Neural crest cell (in vitro differentiated cells): Measurements from ENCODE around the gene MEI4. TPM values are rescaled to one million over a fixed set of nuclear protein-coding genes. Genes with fewer than 3 reads are reported as not detected.

Experiments used
- DNase-seq: peaks from one replicate; pipeline ENCODE4 v3.0.0; 2021; ENCODE audit warnings: low read depth, mixed read lengths, low spot score
- H3K27ac Mint-ChIP-seq: one replicate; pipeline ENCODE4 v1.8.0; 2021; ENCODE audit warnings: mild to moderate bottlenecking, mixed read lengths; ENCODE audit not compliant: unreplicated experiment
- H3K27me3 Mint-ChIP-seq: 2 replicates; pipeline ENCODE4 v1.8.0; 2021; ENCODE audit warnings: low read depth, mild to moderate bottlenecking, mixed read lengths
- H3K36me3 Mint-ChIP-seq: 2 replicates; pipeline ENCODE4 v1.8.0; 2021; ENCODE audit warnings: low read depth, mild to moderate bottlenecking, mixed read lengths
- H3K4me1 Mint-ChIP-seq: 2 replicates; pipeline ENCODE4 v1.8.0; 2021; ENCODE audit warnings: mixed read lengths
- H3K4me3 Mint-ChIP-seq: one replicate; pipeline ENCODE4 v1.8.0; 2021; ENCODE audit warnings: mild to moderate bottlenecking, mixed read lengths
- H3K9me3 Mint-ChIP-seq: 2 replicates; pipeline ENCODE4 v1.8.0; 2021; ENCODE audit warnings: mixed read lengths
- total RNA-seq: library from RNA; stranded (reverse); gene quantifications from 2 replicates; pipeline ENCODE4 v1.2.1, GENCODE V29; 2021
- TF ChIP-seq, protein P1 (sequence below): fragments of 200-600 bp; sonication (generic); conservative IDR thresholded peaks from 2 replicates; pipeline ENCODE4 v1.5.0; 2021; ENCODE audit warnings: antibody characterized with exemption, mild to moderate bottlenecking

MEI4 gene
- total RNA-seq, 1 donor from 2014 or later: 0.44 TPM

- H3K36me3 Mint-ChIP-seq: peaks cover 5% of the 10 kb centered on the region
- H3K9me3 Mint-ChIP-seq: peaks cover 14% of the 10 kb centered on the region
- no peak overlapping the region for H3K27ac Mint-ChIP-seq
- H3K4me3 Mint-ChIP-seq: no peak overlapping the region
- no peaks in the 10 kb centered on the region for H3K27me3 Mint-ChIP-seq
- peaks cover 17% of the 10 kb centered on the region for H3K4me1 Mint-ChIP-seq
- TF ChIP-seq, protein P1, sequence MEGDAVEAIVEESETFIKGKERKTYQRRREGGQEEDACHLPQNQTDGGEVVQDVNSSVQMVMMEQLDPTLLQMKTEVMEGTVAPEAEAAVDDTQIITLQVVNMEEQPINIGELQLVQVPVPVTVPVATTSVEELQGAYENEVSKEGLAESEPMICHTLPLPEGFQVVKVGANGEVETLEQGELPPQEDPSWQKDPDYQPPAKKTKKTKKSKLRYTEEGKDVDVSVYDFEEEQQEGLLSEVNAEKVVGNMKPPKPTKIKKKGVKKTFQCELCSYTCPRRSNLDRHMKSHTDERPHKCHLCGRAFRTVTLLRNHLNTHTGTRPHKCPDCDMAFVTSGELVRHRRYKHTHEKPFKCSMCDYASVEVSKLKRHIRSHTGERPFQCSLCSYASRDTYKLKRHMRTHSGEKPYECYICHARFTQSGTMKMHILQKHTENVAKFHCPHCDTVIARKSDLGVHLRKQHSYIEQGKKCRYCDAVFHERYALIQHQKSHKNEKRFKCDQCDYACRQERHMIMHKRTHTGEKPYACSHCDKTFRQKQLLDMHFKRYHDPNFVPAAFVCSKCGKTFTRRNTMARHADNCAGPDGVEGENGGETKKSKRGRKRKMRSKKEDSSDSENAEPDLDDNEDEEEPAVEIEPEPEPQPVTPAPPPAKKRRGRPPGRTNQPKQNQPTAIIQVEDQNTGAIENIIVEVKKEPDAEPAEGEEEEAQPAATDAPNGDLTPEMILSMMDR: no peak
- no peak for DNase-seq
Measured at GRCh38 chr6:77778527-77778926, 125.7 kb downstream of the MEI4 start.

DNA sequence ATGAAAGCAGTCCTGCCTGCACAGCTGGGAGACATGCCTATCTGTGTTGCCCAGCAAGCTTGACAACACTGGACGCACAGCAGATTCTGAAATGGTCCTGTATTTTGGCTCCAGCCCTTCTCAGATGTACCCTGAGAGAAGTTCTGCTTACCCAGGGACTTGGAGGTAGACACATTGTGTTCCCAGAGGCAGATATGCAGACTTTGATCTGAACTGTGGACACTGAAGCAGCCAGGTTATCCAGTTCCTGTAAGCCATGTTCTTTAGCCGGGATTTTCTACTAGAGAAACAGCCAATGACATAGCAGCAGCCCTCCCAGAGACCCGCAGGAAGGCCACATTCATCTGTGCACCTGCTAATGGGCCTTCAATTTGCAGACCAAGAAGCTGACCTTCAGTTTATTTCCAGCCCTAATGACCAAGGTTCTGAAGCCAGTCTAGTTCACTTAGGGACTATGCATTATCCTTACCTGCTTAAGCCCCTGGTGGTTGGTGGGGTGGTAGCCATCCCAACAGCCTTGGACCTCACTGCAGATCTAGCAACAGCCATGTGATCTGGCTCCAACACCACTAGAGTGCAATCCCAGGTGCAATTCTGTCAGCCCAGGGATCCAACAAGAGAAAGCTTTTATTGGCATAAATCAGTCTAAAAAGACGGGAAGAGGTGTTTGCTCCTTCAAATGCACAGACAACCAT is 134.2 kb downstream of the MEI4 start:
- TF ChIP-seq, protein P1: no peak
- peaks cover 21% of the 10 kb centered on the region for H3K4me1 Mint-ChIP-seq
- no peak for DNase-seq
- H3K36me3 Mint-ChIP-seq: peaks cover 4% of the 10 kb centered on the region
- H3K27ac Mint-ChIP-seq: no peak overlapping the region
- no peak overlapping the region for H3K4me3 Mint-ChIP-seq
- H3K9me3 Mint-ChIP-seq: peaks cover 4% of the 10 kb centered on the region
- H3K27me3 Mint-ChIP-seq: no peaks in the 10 kb centered on the region

DNA sequence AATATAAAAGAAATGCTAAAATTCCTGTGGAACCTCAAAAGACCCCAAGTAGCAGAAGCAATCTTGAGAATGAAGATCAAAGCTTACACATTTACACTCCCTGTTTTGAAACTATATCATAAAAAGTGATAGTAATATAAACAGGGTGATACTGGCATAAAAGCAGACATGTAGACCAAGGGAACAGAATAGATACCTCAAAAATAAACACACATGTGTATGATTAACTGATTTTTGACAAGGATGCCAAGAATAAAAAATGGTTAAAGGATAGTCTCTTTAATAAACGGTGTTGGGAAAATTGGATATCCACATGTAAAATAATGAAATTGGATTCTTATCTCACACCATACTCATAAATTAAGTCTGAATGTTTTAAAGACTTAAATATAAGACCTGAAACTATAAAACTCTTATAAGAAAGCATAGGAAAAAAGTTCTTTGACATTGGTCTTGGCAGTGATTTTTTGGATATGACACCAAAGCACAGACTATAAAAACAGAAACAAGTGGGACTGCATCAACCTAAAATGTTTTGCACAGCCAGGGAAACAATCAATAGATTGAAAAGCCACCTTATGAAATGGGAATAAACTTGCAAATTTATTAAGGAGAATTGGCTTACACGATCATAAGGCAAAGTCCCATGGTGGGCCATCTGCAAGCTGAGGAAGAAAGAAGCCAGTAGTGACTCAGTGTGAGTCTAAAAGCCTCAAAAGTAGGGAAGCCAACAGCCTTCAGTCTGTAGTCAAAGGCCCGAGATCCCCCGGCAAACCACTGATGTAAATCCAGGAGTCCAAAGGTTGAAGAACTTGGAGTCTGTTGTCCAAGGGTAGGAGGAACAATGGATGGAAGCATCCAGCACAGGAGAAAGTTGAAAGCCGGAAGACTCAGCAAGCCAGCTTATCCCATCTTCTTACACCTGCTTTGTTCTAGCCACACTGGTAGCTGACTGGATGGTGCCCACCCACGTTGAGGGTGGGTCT is 144.3 kb downstream of the MEI4 start:
- Mint-ChIP-seq H3K9me3 (peaks cover 10% of the 10 kb centered on the region), H3K27ac (no peak overlapping the region), H3K27me3 (no peaks in the 10 kb centered on the region), H3K36me3 (peaks cover 12% of the 10 kb centered on the region), H3K4me1 (no peaks in the 10 kb centered on the region), H3K4me3 (no peak overlapping the region)
- no peak for DNase-seq
- TF ChIP-seq, protein P1: no peak

DNA sequence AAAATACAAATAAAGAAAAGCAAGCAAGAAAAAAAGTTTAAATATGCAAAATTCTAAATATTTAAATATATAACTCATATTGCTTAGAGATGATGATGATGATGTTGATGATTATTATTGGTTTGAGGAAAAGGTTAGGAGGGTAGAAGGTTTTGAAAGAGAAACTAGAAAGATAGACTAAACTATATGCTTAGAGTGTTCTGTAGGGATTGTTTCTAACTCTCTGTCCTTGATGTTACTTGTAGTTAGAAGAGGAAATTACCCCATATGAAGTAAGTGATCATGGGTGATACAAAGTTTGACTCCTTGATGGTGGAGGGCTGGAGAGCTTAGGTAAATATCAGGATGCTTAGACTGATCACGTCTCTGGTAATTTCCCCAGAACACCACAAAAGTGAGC is 159.5 kb downstream of the MEI4 start:
- H3K4me1 Mint-ChIP-seq: no peaks in the 10 kb centered on the region
- TF ChIP-seq, protein P1: no peak

DNA sequence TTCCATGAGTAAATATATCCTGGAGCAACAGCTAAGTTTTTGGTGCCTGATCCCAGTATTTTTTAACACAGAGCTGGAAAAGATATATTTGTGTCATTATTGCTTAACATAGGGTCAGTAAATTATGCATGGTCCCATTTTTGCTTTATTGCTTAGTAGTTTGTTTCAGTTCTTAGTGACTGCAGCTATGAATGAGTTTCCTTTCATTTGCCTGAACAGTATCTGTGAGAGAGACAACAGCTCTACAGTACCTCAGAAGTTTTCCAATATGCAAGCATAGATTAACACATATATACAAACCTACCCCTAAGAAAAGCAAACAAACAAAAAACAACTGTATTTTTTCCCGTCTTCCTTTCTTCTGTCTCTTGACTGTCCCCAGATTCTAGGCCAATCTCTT is 160.3 kb downstream of the MEI4 start:
- Mint-ChIP-seq H3K4me3 (no peak overlapping the region), H3K27ac (no peak overlapping the region), H3K4me1 (no peaks in the 10 kb centered on the region), H3K36me3 (no peaks in the 10 kb centered on the region), H3K9me3 (no peaks in the 10 kb centered on the region), H3K27me3 (no peaks in the 10 kb centered on the region)
- DNase-seq: no peak
- TF ChIP-seq, protein P1: no peak

More for the DNA sequence above, 159.5 kb downstream of the MEI4 start:
- DNase-seq: no peak
- Mint-ChIP-seq H3K9me3 (no peaks in the 10 kb centered on the region), H3K27me3 (no peaks in the 10 kb centered on the region), H3K27ac (no peak overlapping the region), H3K36me3 (no peaks in the 10 kb centered on the region), H3K4me3 (no peak overlapping the region)
